Right atrium auricular region (tissue), 2 donors: ENCODE data around the gene MYL12B. TPM values are rescaled to one million over a fixed set of nuclear protein-coding genes. Genes with fewer than 3 reads are reported as not detected.

Experiments
- DNase-seq: peaks from one replicate; pipeline ENCODE4 v3.0.0-alpha.2; 2019; ENCODE audit warnings: low spot score
- H3K27ac ChIP-seq, 2 donors: fragments of 200-600 bp; sonication (generic); 1 replicate in 1 of 2; 2 replicates in 1 of 2; pipeline ENCODE4 v1.5.1; 2016 to 2019
- H3K27me3 ChIP-seq, 2 donors: fragments of 200-600 bp; sonication (generic); one replicate each; pipeline versions ENCODE4 v1.5.1 to v1.6.0; 2017 to 2019
- H3K36me3 ChIP-seq: fragments of 200-600 bp; sonication (generic); one replicate; pipeline ENCODE4 v1.5.1; 2016
- H3K4me1 ChIP-seq, 2 donors: fragments of 200-600 bp; sonication (generic); one replicate each; pipeline versions ENCODE4 v1.5.1 to v1.6.0; 2017 to 2019
- H3K4me3 ChIP-seq, 2 donors: fragments of 200-600 bp; sonication (generic); 1 replicate in 1 of 2; 2 replicates in 1 of 2; pipeline ENCODE4 v1.5.1; 2017 to 2019; ENCODE audit warnings: mild to moderate bottlenecking in 1 of 2, moderate library complexity in 1 of 2
- H3K9me3 ChIP-seq, 2 donors: fragments of 200-600 bp; sonication (generic); one replicate each; pipeline ENCODE4 v1.5.1; 2019
- total RNA-seq, 2 donors: library from RNA; depleted of rRNA; stranded (reverse); fragments of >200 nt; gene quantifications; one replicate each; pipeline ENCODE4 v1.1.0, GENCODE V29; 2016
- TF ChIP-seq, protein P1 (sequence below), 2 donors: fragments of 200-600 bp; sonication (generic); IDR thresholded peaks; one replicate each; pipeline ENCODE4 v1.5.1; 2019; ENCODE audit warnings: antibody characterized with exemption in 2 of 2

MYL12B gene
- total RNA-seq, 2 donors from 2014 or later, result 180 to 231 TPM

DNA sequence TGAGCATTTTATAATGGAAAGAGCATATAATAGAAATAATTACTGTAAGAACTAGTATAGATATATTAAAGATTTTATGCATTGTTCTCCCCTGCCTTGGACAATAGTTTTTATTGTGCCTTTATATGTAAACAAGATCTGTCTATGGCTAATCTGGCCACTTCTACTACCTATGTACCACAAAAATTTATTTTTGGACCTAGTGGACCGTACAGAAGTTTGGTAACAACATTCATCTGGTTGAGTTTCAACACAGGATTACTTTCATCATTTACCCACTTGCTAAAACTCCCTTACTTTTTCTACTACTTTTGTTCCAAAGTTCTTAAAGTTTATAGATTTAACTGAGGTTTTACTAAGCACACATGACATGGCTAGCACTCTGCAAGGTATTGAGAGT is 28.9 kb upstream of the MYL12B start:
- H3K27ac ChIP-seq, result no peak overlapping the region

DNA sequence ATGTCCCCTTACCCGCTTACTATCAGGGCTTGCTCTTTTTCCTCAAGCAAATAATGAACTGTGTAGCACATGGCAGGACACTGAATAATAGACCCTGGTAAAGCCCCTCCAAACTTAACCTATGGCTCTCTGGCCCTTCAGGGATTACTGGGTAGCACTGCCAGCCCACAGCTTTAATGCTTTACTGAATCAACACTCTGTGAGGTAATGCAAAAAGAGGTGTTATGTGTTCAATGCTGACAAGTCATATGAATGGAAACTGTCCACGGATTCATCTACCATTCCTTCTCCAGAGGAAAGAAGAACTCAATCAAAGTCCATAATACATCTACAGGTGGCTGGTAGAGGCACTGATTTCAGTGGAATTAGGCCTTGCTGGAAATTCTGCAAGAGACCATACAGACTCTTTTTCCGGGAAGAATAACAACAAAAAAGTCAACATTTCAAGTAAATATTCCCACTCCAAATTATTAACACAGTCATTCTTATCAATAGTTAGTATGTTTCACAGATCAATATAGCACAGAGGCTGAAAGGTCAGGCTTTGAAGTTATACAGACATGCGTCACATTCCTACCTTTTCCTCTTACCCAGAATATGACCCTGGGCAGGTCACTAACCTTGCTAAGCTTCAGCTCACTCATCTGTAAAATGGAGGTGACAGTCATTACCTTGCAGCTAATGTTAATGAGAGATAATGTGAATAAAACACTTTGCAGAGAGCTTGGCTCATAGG is 28.3 kb upstream of the MYL12B start:
- H3K4me3 ChIP-seq, result no peak overlapping the region
- H3K27ac ChIP-seq, result no peak overlapping the region
- no peaks in the 10 kb centered on the region for H3K9me3 ChIP-seq
- H3K4me1 ChIP-seq, result no peaks in the 10 kb centered on the region
- peaks cover 4% of the 10 kb centered on the region for H3K36me3 ChIP-seq
- no peaks in the 10 kb centered on the region for H3K27me3 ChIP-seq
- no peak for DNase-seq
- TF ChIP-seq, protein P1, sequence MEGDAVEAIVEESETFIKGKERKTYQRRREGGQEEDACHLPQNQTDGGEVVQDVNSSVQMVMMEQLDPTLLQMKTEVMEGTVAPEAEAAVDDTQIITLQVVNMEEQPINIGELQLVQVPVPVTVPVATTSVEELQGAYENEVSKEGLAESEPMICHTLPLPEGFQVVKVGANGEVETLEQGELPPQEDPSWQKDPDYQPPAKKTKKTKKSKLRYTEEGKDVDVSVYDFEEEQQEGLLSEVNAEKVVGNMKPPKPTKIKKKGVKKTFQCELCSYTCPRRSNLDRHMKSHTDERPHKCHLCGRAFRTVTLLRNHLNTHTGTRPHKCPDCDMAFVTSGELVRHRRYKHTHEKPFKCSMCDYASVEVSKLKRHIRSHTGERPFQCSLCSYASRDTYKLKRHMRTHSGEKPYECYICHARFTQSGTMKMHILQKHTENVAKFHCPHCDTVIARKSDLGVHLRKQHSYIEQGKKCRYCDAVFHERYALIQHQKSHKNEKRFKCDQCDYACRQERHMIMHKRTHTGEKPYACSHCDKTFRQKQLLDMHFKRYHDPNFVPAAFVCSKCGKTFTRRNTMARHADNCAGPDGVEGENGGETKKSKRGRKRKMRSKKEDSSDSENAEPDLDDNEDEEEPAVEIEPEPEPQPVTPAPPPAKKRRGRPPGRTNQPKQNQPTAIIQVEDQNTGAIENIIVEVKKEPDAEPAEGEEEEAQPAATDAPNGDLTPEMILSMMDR (IDR thresholded peaks at IDR 0.05), result no peak

More for the DNA sequence above, 28.9 kb upstream of the MYL12B start:
- H3K36me3 ChIP-seq, result peaks cover 4% of the 10 kb centered on the region
- H3K9me3 ChIP-seq, result no peaks in the 10 kb centered on the region
- DNase-seq, result no peak
- H3K4me1 ChIP-seq, result no peaks in the 10 kb centered on the region
- no peaks in the 10 kb centered on the region for H3K27me3 ChIP-seq
- H3K4me3 ChIP-seq, result no peak overlapping the region
- TF ChIP-seq, protein P1 (IDR thresholded peaks at IDR 0.05), result no peak

DNA sequence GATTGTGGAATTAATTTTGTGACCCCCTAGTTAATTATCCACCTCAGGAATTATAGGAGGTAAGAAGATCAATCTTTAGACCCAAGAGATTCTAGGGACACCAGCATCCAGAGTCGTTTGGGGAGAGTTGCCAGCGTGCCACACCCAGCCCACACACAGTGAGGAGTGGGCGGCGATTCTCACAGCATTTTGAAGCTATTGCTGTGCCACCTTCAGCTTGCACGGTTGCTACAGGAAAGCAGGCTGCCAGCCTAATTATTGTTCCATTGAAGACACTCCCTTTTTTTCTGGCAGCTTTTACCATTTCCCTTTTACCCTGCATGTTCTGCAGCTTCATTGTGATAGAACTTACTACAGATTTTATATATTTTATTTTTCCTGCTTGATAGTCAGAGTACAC is 27.5 kb upstream of the MYL12B start:
- Histone ChIP-seq H3K4me1 (no peaks in the 10 kb centered on the region), H3K27ac (no peak overlapping the region), H3K9me3 (no peaks in the 10 kb centered on the region), H3K27me3 (no peaks in the 10 kb centered on the region), H3K36me3 (peaks cover 4% of the 10 kb centered on the region), H3K4me3 (no peak overlapping the region)
- no peak for DNase-seq
- TF ChIP-seq, protein P1 (IDR thresholded peaks at IDR 0.05), result no peak

DNA sequence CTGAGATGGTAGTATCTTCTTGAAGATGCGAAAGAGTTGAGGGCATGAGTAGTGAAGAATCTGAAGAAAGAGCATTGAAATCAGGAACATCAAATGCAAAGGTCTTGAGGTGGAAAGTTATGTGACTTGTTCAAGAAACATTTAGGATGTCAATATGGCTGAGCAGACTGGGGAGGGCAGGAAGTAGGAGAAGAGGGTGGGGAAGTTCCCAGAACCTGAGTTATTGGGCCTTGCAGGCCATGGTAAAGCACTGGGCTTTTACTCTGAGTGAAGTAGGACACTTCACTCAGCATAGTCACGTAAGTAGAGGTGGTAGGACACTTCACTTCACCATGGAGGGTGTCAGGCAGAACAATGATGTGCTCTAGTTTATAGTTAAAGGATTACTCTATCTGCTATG is 26.1 kb upstream of the MYL12B start:
- Histone ChIP-seq H3K4me1 (no peaks in the 10 kb centered on the region), H3K36me3 (peaks cover 4% of the 10 kb centered on the region), H3K27me3 (no peaks in the 10 kb centered on the region), H3K4me3 (no peak overlapping the region), H3K27ac (no peak overlapping the region), H3K9me3 (no peaks in the 10 kb centered on the region)
- no peak for DNase-seq
- TF ChIP-seq, protein P1 (IDR thresholded peaks at IDR 0.05), result no peak

DNA sequence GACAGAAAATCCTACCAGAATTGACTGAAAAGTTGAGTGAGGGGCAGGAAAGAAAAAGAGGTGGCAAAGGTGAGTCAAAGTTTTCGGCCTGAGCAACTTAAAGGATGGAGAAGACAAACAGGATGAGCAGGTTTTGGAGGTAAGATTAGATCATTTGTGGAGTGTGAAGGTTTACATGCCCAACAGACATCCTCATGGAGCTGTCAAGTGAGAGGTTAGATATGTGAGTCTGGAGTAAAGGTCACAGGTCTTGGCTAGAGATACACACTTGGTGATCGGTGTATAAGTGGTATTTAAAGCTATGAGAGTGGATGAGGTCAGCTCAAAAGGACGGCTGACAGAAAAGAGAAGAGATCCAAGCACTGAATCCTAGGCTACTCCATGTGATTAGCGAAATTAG is 25.5 kb upstream of the MYL12B start:
- H3K4me3 ChIP-seq, result no peak overlapping the region
- TF ChIP-seq, protein P1 (IDR thresholded peaks at IDR 0.05), result no peak

DNA sequence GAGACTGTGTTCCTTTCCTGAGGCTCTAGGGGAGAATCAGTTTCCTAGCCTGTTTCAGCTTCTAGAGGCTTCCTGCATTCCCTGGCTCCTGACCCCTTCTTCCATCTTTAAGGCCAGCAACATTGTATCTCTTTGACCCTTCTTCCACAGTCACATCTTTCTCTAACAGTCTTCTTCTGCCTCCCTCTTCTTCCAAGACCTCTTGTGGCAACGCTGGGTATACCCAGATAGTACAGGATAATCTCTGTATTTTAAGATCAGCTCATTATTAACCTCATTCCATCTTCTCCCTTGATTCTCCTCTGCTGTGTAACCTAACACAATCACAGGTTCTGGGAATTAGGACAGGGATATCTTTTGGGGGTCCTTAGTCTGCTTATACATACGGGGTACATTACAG is 23.2 kb upstream of the MYL12B start:
- H3K27me3 ChIP-seq, result no peaks in the 10 kb centered on the region
- H3K36me3 ChIP-seq, result no peaks in the 10 kb centered on the region
- no peak for DNase-seq
- no peak overlapping the region for H3K27ac ChIP-seq
- peaks cover 0 to 6% of the 10 kb centered on the region in 2 donors for H3K4me1 ChIP-seq
- H3K9me3 ChIP-seq, result no peaks in the 10 kb centered on the region
- H3K4me3 ChIP-seq, result no peak overlapping the region
- TF ChIP-seq, protein P1 (IDR thresholded peaks at IDR 0.05), result no peak

More for the DNA sequence above, 25.5 kb upstream of the MYL12B start:
- Histone ChIP-seq H3K27ac (no peak overlapping the region), H3K9me3 (no peaks in the 10 kb centered on the region), H3K27me3 (no peaks in the 10 kb centered on the region), H3K36me3 (peaks cover 4% of the 10 kb centered on the region), H3K4me1 (no peaks in the 10 kb centered on the region)
- no peak for DNase-seq
